Rectal smooth muscle tissue (tissue), 1 donor: Measurements from ENCODE around the gene MGAT4D.
"Not testable (repeated sequence)": the region's sequence is repeated elsewhere in the genome, so short reads cannot be mapped to it uniquely, and the experiment has no call there.

Experiments
- H3K27ac ChIP-seq: one replicate; pipeline ENCODE4 v1.7.0; 2013; ENCODE audit warnings: low read depth, low read length, inconsistent platforms
- H3K27me3 ChIP-seq: one replicate; pipeline ENCODE4 v1.7.0; 2013; ENCODE audit warnings: low read length; ENCODE audit not compliant: control insufficient read depth, insufficient read depth
- H3K36me3 ChIP-seq: one replicate; pipeline ENCODE4 v1.7.0; 2013; ENCODE audit warnings: low read length; ENCODE audit not compliant: control insufficient read depth, insufficient read depth
- H3K4me1 ChIP-seq: one replicate; pipeline ENCODE4 v1.7.0; 2013; ENCODE audit warnings: low read length; ENCODE audit not compliant: control insufficient read depth, insufficient read depth
- H3K4me3 ChIP-seq: one replicate; pipeline ENCODE4 v1.7.0; 2013; ENCODE audit warnings: low read length
- H3K9ac ChIP-seq: one replicate; pipeline ENCODE4 v1.7.0; 2013; ENCODE audit warnings: low read length

MGAT4D gene

DNA sequence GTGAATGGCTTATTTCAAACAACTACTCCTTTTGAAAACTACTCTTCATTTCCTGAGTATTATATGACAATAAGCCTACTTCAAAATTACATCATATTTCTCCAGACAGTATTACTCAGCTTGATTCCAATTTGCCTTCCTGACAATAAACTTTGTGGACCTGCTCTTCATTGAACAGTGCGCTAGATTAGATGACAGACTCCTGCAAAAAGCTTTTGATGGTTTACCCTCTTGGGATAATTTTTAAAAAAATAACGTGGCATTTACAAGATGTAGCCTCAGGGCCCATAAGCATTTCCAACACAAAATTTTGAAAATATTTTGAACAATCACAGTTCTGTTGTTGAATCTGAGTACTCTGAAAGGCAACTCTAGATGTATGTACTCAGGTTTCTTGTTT, 25.9 kb downstream of the MGAT4D start:
- no peaks in the 10 kb centered on the region for H3K4me1 ChIP-seq
- H3K4me3 ChIP-seq: no peak overlapping the region
- H3K27ac ChIP-seq: no peak overlapping the region

DNA sequence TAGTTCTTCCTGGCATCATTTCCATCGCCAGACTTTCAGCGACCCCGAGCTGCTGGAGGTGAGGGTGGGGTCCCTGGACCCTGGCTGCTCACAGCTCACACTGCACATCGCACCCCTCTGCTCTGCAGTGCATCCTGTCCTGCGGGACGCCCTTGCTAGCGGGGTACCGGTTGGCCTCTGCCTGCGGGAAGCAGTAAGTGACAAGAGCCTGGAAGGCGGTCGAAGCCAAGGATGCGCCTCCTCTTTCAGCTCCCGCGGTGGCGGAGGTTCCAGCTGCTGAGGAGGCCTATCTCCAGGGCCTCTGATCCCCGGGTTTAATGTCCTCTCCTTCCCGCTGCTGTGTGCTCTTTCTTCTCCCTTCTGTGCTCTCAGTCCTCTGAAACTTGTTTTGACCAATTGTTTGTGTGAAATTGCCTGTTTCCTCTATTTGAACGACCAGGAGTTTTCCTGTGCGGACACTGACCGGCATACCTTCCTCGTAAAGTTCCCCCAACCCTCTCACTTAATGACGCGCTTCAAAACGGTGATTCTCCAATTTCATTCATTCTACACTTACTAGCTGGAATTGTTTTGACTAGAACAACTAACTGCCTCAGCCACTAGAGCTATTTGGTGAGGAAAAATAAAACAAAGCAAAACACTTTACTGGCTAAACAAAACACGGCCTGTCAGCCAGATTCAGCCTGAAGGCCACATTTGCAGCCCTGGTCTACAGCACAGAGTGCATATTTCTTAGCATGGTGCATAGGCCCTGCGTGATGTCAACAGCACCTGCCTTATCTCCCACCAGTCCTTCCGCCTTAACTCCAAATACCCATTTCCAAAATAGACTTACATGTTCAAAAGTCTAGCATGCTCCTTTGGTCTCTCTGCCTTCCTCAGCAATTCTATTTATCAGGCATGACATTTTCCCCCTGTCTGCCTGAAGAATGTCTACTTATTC, 28.0 kb downstream of the MGAT4D start:
- H3K27me3 ChIP-seq: no peaks in the 10 kb centered on the region
- H3K4me1 ChIP-seq: no peaks in the 10 kb centered on the region
- H3K9ac ChIP-seq: no peak overlapping the region
- H3K36me3 ChIP-seq: no peaks in the 10 kb centered on the region
- H3K4me3 ChIP-seq: no peak overlapping the region
- no peak overlapping the region for H3K27ac ChIP-seq

More for the DNA sequence above, 25.9 kb downstream of the MGAT4D start:
- no peaks in the 10 kb centered on the region for H3K36me3 ChIP-seq
- no peaks in the 10 kb centered on the region for H3K27me3 ChIP-seq
- H3K9ac ChIP-seq: no peak overlapping the region

DNA sequence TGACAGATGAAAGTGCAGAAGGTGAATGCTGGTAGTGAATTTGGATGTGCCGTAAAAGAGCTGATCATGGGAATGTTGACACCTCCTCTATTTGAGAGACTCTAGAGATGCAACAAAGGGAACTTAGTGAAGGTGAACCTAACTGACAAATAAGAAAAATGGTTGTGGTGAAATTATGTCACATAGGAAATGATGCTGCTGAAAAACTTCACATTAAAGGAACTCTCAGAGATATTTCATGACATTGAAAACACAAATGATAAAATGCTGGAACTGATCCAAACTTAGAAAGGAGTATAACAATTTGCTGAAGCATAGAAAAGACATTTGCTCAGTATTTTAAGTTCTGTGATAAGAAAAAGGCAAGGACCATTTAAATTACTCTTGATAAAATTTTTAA, 31.9 kb downstream of the MGAT4D start:
- no peak overlapping the region for H3K9ac ChIP-seq
- no peak overlapping the region for H3K27ac ChIP-seq
- H3K4me1 ChIP-seq: no peaks in the 10 kb centered on the region
- H3K4me3 ChIP-seq: no peak overlapping the region
- no peaks in the 10 kb centered on the region for H3K27me3 ChIP-seq
- H3K36me3 ChIP-seq: no peaks in the 10 kb centered on the region

DNA sequence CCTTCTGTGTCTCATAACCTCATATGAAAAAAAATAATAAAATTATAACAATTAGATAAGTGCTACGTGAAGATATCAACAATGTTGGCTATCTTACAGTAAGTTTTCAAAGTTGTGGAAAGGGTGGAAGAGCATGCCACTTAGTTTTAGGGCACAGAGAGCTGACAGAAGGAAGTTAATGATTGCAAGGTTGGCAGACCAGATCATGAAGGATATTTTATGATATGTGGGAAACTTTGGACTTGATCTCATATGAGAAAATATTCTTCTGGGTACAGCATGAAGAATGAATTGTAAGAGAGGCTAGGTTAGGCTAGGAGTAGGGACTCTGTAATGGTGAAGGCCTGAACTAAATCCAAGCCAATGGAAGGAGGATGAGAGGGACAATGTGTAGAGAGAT, 34.5 kb downstream of the MGAT4D start:
- Histone ChIP-seq H3K27ac (no peak overlapping the region), H3K36me3 (no peaks in the 10 kb centered on the region), H3K4me1 (no peaks in the 10 kb centered on the region), H3K9ac (no peak overlapping the region), H3K4me3 (no peak overlapping the region), H3K27me3 (no peaks in the 10 kb centered on the region)

DNA sequence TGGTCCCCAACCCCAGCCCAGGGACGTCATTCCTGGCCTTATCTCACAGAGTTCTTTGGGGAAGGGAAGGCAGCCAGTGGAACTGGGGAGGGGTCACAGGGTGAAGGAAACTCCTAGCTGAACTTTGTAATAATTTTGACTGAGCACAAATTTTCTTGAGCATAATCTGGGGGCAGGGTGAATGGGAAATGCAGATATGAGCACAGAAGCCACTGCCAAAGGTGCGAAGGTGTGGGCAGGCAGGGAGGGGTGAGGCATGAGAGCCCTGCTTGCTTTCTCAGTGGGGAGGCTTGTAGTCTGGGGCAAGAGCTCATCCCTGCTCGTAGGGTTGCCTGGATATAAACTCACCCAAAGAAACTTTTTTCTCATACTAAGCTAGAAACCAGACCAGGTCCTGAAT, 34.9 kb downstream of the MGAT4D start:
- no peak overlapping the region for H3K4me3 ChIP-seq
- no peak overlapping the region for H3K27ac ChIP-seq
- no peaks in the 10 kb centered on the region for H3K36me3 ChIP-seq
- H3K27me3 ChIP-seq: no peaks in the 10 kb centered on the region
- no peaks in the 10 kb centered on the region for H3K4me1 ChIP-seq
- no peak overlapping the region for H3K9ac ChIP-seq

DNA sequence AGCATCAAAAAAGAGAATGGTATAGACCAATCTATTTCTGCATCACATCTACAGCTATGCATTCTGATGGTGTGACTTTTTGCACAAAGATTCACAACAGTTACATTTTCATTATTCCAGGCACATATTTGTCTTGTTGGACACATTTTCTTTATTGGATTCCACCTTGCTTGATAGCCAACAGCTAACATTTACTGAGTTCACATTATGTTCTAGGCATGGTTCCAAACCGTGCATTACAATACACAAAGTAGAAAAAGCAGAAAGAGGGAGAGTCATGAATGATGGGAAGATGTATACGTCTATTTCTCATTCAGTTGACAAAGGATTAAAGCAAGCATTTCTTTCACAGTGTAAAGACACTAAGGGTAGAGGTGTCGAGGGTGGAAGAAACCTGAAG, 47.7 kb downstream of the MGAT4D start:
- Histone ChIP-seq H3K4me3 (no peak overlapping the region), H3K9ac (no peak overlapping the region), H3K4me1 (no peaks in the 10 kb centered on the region), H3K27me3 (no peaks in the 10 kb centered on the region), H3K27ac (no peak overlapping the region), H3K36me3 (no peaks in the 10 kb centered on the region)

DNA sequence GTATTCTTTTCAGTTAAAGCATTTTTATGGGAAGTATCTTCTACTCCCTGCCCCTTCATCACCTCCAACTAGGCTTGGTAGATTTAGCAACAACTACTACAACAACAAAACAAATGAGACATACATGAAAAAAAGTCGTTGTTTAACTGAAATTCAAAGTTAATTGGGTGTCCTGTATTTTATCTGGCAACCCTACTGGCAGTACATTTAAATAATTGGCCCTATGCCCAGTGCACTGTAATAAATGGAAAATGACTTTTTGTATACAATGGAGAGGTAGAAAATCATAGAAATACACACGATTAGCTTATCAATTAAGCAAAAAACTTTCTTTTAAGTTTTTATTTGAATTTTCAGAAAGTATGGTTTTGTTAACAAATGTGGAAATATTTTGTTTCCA, 49.3 kb downstream of the MGAT4D start:
- no peak overlapping the region for H3K27ac ChIP-seq
- H3K36me3 ChIP-seq: no peaks in the 10 kb centered on the region
- no peak overlapping the region for H3K4me3 ChIP-seq
- H3K27me3 ChIP-seq: no peaks in the 10 kb centered on the region
- H3K9ac ChIP-seq: no peak overlapping the region
- no peaks in the 10 kb centered on the region for H3K4me1 ChIP-seq

DNA sequence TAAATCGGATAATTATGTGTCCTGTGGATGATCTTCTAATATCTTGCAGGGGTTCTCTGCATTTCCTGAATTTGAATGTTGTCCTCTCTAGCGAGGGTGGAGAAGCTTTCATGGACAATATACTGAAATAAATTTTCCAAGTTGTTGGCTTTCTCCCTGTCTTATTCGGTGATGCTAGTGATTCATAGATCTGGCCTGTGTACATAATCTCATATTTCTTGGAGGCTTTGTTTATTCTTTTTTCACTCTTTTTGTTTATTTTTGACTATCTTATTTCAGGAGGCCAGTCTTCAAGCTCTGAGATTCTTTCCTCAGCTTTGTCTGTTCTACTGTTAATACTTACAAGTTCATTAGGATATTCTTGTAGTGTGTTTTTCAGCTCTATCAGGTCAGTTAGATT, 49.9 kb downstream of the MGAT4D start:
- Histone ChIP-seq H3K36me3 (no peaks in the 10 kb centered on the region), H3K4me1 (no peaks in the 10 kb centered on the region), H3K27me3 (no peaks in the 10 kb centered on the region), H3K9ac (no peak overlapping the region), H3K27ac (no peak overlapping the region), H3K4me3 (no peak overlapping the region)

DNA sequence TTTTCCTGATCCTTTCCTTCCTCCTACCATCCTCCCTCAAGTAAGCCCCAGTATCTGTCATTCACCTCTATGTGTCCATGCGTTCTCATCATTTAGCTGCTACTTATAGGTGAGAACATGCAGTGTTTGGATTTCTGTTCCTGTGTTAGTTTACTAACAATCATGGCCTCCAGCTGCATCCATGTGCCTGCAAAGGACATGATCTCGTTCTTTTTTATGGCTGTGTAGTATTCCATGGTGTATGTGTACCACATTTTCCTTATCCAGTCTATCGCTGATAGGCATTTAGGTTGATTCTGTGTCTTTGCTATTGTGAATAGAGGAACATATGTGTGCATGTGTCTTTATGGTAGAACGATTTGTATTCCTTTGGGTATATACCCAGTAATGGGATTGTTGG, 53.7 kb downstream of the MGAT4D start:
- H3K9ac ChIP-seq, H3K27me3 ChIP-seq, H3K4me1 ChIP-seq, H3K36me3 ChIP-seq, H3K4me3 ChIP-seq, H3K27ac ChIP-seq: not testable (repeated sequence)

DNA sequence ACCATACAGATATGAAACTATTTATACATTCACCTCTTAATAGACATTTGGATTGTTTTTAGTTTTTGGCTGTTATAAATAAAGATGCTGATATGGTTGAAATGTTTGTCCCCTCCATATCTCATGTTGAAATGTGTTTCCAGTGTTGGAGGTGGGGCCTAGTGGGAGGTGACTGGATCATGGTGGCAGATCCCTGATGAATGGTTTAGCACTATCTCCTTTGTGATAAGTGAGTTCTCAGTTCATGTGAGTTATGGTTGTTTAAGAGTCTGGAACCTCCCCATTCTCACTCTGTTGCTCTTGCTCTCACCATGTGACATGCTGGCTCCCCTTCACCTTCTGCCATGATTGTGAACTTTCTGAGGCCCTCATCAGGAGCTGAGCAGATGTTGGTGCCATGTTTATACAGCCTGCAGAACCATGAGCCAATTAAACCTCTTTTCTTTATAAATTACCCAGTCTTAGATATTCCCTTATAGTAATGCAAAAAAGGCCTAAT, 58.4 kb downstream of the MGAT4D start:
- H3K27me3 ChIP-seq: no peaks in the 10 kb centered on the region
- H3K4me3 ChIP-seq: no peak overlapping the region
- H3K4me1 ChIP-seq: no peaks in the 10 kb centered on the region
- H3K36me3 ChIP-seq: no peaks in the 10 kb centered on the region
- H3K27ac ChIP-seq: no peak overlapping the region
- H3K9ac ChIP-seq: no peak overlapping the region

DNA sequence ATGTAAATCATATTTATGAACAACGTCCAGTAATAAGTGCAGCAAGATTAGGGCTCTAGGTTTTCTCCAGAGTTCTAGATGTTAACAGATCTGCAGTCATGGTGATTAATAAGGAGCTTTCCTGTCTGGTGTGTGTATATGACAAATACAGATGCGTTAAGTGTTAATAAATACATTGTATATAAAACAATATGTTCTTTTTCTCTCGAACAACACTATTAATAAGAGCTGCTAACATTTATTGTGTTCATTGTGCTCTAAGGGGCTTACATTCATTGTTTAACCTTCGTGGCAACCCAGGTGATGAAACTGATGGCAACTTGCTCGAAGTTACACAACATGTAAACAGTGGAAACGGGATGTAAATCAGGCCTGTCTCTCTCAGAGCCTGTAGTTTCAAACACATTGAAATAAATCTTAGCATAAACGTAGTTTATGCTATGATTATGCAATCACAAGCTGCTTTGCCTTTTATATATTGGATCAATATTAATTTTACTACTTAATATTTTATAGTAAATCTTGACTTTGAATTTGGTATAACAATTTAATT, 70.1 kb downstream of the MGAT4D start:
- Histone ChIP-seq H3K36me3 (no peaks in the 10 kb centered on the region), H3K27me3 (no peaks in the 10 kb centered on the region), H3K4me3 (peak overlapping the region; percentile 80), H3K27ac (no peak overlapping the region), H3K9ac (no peak overlapping the region), H3K4me1 (peaks cover 3% of the 10 kb centered on the region)

DNA sequence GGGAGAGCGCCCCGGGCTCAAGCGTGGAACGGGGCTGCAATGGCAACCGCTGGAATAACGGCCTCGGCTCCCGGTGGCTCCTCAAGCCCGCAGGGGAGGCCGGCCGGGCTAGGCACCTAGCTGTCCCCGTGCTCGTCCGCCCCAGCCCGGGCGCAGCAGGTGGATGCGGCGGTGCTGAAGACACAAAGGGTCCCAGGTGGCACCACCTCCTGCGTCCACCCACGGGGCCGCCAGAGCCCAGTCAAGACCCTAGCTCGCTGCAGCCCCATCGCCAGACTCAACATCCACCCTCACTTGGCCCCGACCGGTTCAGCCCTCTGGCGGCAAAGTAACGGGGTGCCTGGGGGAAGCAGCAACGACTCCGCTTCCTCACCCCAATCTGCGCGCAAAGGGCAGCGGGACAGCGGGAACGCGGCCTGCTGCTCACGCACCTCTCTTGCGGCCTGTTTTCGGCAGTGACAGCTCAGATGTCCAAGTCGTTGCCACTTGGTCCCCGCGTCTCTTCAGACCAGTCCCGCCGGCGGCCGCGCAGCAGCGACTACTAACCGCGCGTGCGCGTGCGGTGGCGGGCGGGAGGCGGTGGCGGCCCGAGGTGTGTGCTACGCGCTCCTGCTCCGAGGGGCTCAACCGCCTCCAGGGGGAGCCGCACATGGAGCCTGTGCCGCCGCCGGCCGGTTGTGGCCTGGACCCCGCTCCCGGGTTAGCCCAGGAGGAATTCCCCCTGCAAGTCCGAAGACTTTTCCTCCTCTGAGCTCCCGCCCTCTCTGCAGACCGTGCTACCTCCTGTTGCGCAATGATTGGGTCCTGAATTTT, 70.8 kb downstream of the MGAT4D start, which contains the start of gene CLGN:
CLGN (minus strand) TSS at position 543 of the 813 bp plus-strand sequence. CDS start 14,570 bp downstream, outside the sequence.
- no peaks in the 10 kb centered on the region for H3K27me3 ChIP-seq
- H3K4me1 ChIP-seq: peaks cover 3% of the 10 kb centered on the region
- no peak within 1 kb of the TSS for H3K9ac ChIP-seq
- no peak within 1 kb of the TSS for H3K27ac ChIP-seq
- no peaks in the 10 kb centered on the region for H3K36me3 ChIP-seq
- peak within 1 kb of the TSS; percentile 80 for H3K4me3 ChIP-seq
